Nephron progenitor cell (in vitro differentiated cells): ENCODE measurements around the gene GP9.
"Not testable (repeated sequence)": the region's sequence is repeated elsewhere in the genome, so short reads cannot be mapped to it uniquely, and the experiment has no call there.

ENCODE experiments used
- DNase-seq: peaks from one replicate; pipeline ENCODE4 v3.0.0; 2021
- H3K27ac Mint-ChIP-seq: 2 replicates; pipeline ENCODE4 v1.8.0; 2021; ENCODE audit warnings: mild to moderate bottlenecking, moderate library complexity, mixed read lengths
- H3K27me3 Mint-ChIP-seq: 2 replicates; pipeline ENCODE4 v1.8.0; 2021; ENCODE audit warnings: mild to moderate bottlenecking, low read depth, mixed read lengths; ENCODE audit not compliant: poor library complexity
- H3K36me3 Mint-ChIP-seq: 2 replicates; pipeline ENCODE4 v1.8.0; 2021; ENCODE audit warnings: low read depth, mixed read lengths
- H3K4me1 Mint-ChIP-seq: 2 replicates; pipeline ENCODE4 v1.8.0; 2021; ENCODE audit warnings: mixed read lengths
- H3K4me3 Mint-ChIP-seq: 2 replicates; pipeline ENCODE4 v1.8.0; 2021; ENCODE audit warnings: mild to moderate bottlenecking, moderate library complexity, mixed read lengths
- H3K9me3 Mint-ChIP-seq: 2 replicates; pipeline ENCODE4 v1.8.0; 2021; ENCODE audit warnings: mild to moderate bottlenecking, moderate library complexity, mixed read lengths
- CTCF ChIP-seq: fragments of 200-600 bp; sonication (generic); IDR thresholded peaks from 2 replicates; pipeline ENCODE4 v1.5.0; 2021; ENCODE audit warnings: antibody characterized with exemption

GP9 gene

GRCh38 chr3:129082026-129082425, 21.4 kb downstream of the GP9 start:
- H3K27me3 Mint-ChIP-seq = peaks cover 3% of the 10 kb centered on the region
- no peak for DNase-seq
- H3K27ac Mint-ChIP-seq = no peak overlapping the region
- no peaks in the 10 kb centered on the region for H3K36me3 Mint-ChIP-seq
- TF ChIP-seq CTCF = no peak
- H3K4me3 Mint-ChIP-seq = no peak overlapping the region
- H3K9me3 Mint-ChIP-seq = no peaks in the 10 kb centered on the region
- H3K4me1 Mint-ChIP-seq = no peaks in the 10 kb centered on the region

GRCh38 chr3:129084501-129084900, 23.9 kb downstream of the GP9 start:
- H3K27ac Mint-ChIP-seq = no peak overlapping the region

GRCh38 chr3:129085165-129085715, 24.7 kb downstream of the GP9 start:
- DNase-seq = no peak
- Mint-ChIP-seq H3K4me3 (no peak overlapping the region), H3K4me1 (no peaks in the 10 kb centered on the region), H3K27ac (no peak overlapping the region), H3K36me3 (no peaks in the 10 kb centered on the region), H3K27me3 (peaks cover 3% of the 10 kb centered on the region), H3K9me3 (no peaks in the 10 kb centered on the region)
- TF ChIP-seq CTCF = no peak

More at GRCh38 chr3:129084501-129084900, 23.9 kb downstream of the GP9 start:
- no peak for TF ChIP-seq CTCF
- Mint-ChIP-seq H3K4me3 (no peak overlapping the region), H3K4me1 (no peaks in the 10 kb centered on the region), H3K36me3 (no peaks in the 10 kb centered on the region), H3K27me3 (peaks cover 3% of the 10 kb centered on the region), H3K9me3 (no peaks in the 10 kb centered on the region)
- no peak for DNase-seq

DNA sequence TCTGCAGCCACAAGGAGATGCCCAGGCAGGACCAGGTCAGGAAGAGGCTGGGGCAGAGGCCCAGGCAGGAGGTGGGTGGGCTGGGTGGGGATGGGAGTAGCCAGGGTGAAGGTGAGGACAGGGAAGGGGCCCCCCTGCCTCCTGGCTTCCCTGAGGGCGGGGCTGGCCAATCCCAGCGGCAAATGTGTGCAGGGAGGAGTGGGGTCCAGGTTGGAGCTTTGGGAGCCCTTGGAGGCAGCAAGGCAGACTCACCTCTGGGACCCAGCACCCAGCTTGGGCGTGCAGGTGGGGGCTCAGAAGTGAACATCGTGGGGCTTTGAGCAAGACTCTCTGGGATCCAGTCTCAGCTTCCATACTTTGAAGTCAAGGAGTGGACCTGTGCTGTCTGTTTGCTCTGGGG, 25.2 kb downstream of the GP9 start:
- Mint-ChIP-seq H3K27me3 (peaks cover 3% of the 10 kb centered on the region), H3K27ac (no peak overlapping the region), H3K4me1 (no peaks in the 10 kb centered on the region)

GRCh38 chr3:129087138-129087702, 26.6 kb downstream of the GP9 start:
- no peak for TF ChIP-seq CTCF

More for the DNA sequence above, 25.2 kb downstream of the GP9 start:
- Mint-ChIP-seq H3K9me3 (no peaks in the 10 kb centered on the region), H3K36me3 (no peaks in the 10 kb centered on the region), H3K4me3 (no peak overlapping the region)
- no peak for DNase-seq
- TF ChIP-seq CTCF = no peak

GRCh38 chr3:129087904-129088303, 27.3 kb downstream of the GP9 start:
- H3K9me3 Mint-ChIP-seq, H3K27me3 Mint-ChIP-seq, H3K36me3 Mint-ChIP-seq, H3K27ac Mint-ChIP-seq, H3K4me3 Mint-ChIP-seq, H3K4me1 Mint-ChIP-seq: not testable (repeated sequence)
- DNase-seq = peak; percentile 39

More at GRCh38 chr3:129087138-129087702, 26.6 kb downstream of the GP9 start:
- H3K27me3 Mint-ChIP-seq = peaks cover under 1% of the 10 kb centered on the region
- H3K9me3 Mint-ChIP-seq = no peaks in the 10 kb centered on the region
- H3K36me3 Mint-ChIP-seq = peaks cover 3% of the 10 kb centered on the region
- DNase-seq = no peak
- no peaks in the 10 kb centered on the region for H3K4me1 Mint-ChIP-seq
- H3K27ac Mint-ChIP-seq = no peak overlapping the region
- H3K4me3 Mint-ChIP-seq = no peak overlapping the region

- H3K4me1 Mint-ChIP-seq, H3K27me3 Mint-ChIP-seq, H3K36me3 Mint-ChIP-seq, H3K9me3 Mint-ChIP-seq, H3K4me3 Mint-ChIP-seq, H3K27ac Mint-ChIP-seq, DNase-seq: not testable (repeated sequence)
Observed at GRCh38 chr3:129088312-129088711, 27.7 kb downstream of the GP9 start.
